T-cell (primary cell): Measurements from ENCODE around the gene PAN3. TPM values are rescaled to one million over a fixed set of nuclear protein-coding genes. Genes with fewer than 3 reads are reported as not detected.
A peak's percentile ranks its signal among the peaks of the same experiment; 100 is the strongest.

ENCODE experiments used
- ATAC-seq, 4 experiments: fragments of 200-7000 bp in 3 of 4; fragments of 150-1000 bp in 1 of 4; cut with Tn5 transposase; replicated peaks in 1 of 4; 1 replicate in 3 of 4; 2 replicates in 1 of 4; pipeline ENCODE4 v1.10.0; 2021; ENCODE audit warnings: moderate library complexity in 3 of 4, mild to moderate bottlenecking in 2 of 4, moderate number of reproducible peaks in 1 of 4
- CTCF ChIA-PET, 2 donors: fragments of 300-600 bp; sonication (Branson Sonifier 250); formaldehyde crosslinking; loops; one replicate each; lab custom pipeline; 2022; ENCODE audit warnings: antibody characterized with exemption in 2 of 2; lab: Charles Lee
- POLR2A ChIA-PET, 2 donors: fragments of 300-600 bp; sonication (Branson Sonifier 250); formaldehyde crosslinking; loops; one replicate each; lab custom pipeline; 2022; ENCODE audit warnings: antibody characterized with exemption in 2 of 2; lab: Charles Lee
- DNase-seq, 35 experiments: peaks; one replicate each; pipeline versions ENCODE4 v3.0.0 to v3.0.0-alpha.2; 2013 to 2023
- H3K27ac ChIP-seq: one replicate; pipeline ENCODE4 v1.5.1; 2013; ENCODE audit warnings: low read length
- H3K27me3 ChIP-seq, 2 experiments: replicated peaks in 1 of 2; 1 replicate in 1 of 2; 2 replicates in 1 of 2; pipeline versions ENCODE4 v1.6.1 to v1.7.0; 2013; ENCODE audit warnings: low read length in 1 of 2, mixed read lengths in 1 of 2; ENCODE audit not compliant: control insufficient read depth in 2 of 2, insufficient read depth in 2 of 2; ENCODE audit errors: extremely low read depth in 1 of 2
- H3K36me3 ChIP-seq, 2 donors: 1 replicate in 1 of 2; 2 replicates in 1 of 2; pipeline versions ENCODE4 v1.6.1 to v1.7.0; 2013; ENCODE audit warnings: low read length in 1 of 2; ENCODE audit not compliant: control insufficient read depth in 2 of 2, insufficient read depth in 1 of 2; ENCODE audit errors: extremely low read depth in 1 of 2
- H3K4me1 ChIP-seq, 2 experiments: 1 replicate in 1 of 2; 2 replicates in 1 of 2; pipeline versions ENCODE4 v1.6.1 to v1.7.0; 2013; ENCODE audit warnings: low read length in 2 of 2, mixed read lengths in 1 of 2; ENCODE audit not compliant: insufficient read depth in 2 of 2, control insufficient read depth in 1 of 2; ENCODE audit errors: extremely low read depth in 1 of 2
- H3K4me3 ChIP-seq, 2 donors: 1 replicate in 1 of 2; 2 replicates in 1 of 2; pipeline versions ENCODE4 v1.5.1 to v1.7.0; 2013; ENCODE audit warnings: mild to moderate bottlenecking in 2 of 2, low read length in 1 of 2, moderate library complexity in 1 of 2; ENCODE audit not compliant: control insufficient read depth in 1 of 2; ENCODE audit errors: extremely low read depth in 1 of 2
- H3K9me3 ChIP-seq: 2 replicates; pipeline ENCODE4 v1.7.0; 2013
- H3K27ac Mint-ChIP-seq, 2 donors: one replicate each; pipeline ENCODE4 v1.8.0; 2020 to 2021; ENCODE audit warnings: mild to moderate bottlenecking in 2 of 2, mixed read lengths in 2 of 2
- H3K27me3 Mint-ChIP-seq, 2 donors: one replicate each; pipeline ENCODE4 v1.8.0; 2021 to 2022; ENCODE audit warnings: mixed read lengths in 2 of 2
- H3K36me3 Mint-ChIP-seq: one replicate; pipeline ENCODE4 v1.8.0; 2021; ENCODE audit warnings: mixed read lengths
- H3K4me1 Mint-ChIP-seq, 3 donors: one replicate each; pipeline ENCODE4 v1.8.0; 2020 to 2022; ENCODE audit warnings: mixed read lengths in 3 of 3, mild to moderate bottlenecking in 1 of 3
- H3K4me3 Mint-ChIP-seq, 3 donors: one replicate each; pipeline ENCODE4 v1.8.0; 2020 to 2022; ENCODE audit warnings: mild to moderate bottlenecking in 3 of 3, mixed read lengths in 3 of 3, moderate library complexity in 3 of 3
- H3K9me3 Mint-ChIP-seq, 3 donors: one replicate each; pipeline ENCODE4 v1.8.0; 2020 to 2022; ENCODE audit warnings: mixed read lengths in 3 of 3
- WGBS: methylation state at CpG from one replicate; pipeline ENCODE4 v1.1.5; 2013; ENCODE audit warnings: missing lambda C conversion rate; ENCODE audit not compliant: insufficient coverage; 5-methylcytosine and 5-hydroxymethylcytosine counted together
- total RNA-seq, 35 experiments: library from RNA in 6 of 35; stranded (reverse) in 6 of 35; fragments of 120-200 nt in 1 of 35; gene quantifications; one replicate each; pipeline versions ENCODE4 v1.2.1 to v1.2.4 and lab custom pipeline; 2013 to 2026

The PAN3 gene
- total RNA-seq, 5 donors from 2014 or later (not counting 1 experiment from before 2014, with no cell fraction given), result 62.9 to 79.6 (median 69.3) TPM

DNA sequence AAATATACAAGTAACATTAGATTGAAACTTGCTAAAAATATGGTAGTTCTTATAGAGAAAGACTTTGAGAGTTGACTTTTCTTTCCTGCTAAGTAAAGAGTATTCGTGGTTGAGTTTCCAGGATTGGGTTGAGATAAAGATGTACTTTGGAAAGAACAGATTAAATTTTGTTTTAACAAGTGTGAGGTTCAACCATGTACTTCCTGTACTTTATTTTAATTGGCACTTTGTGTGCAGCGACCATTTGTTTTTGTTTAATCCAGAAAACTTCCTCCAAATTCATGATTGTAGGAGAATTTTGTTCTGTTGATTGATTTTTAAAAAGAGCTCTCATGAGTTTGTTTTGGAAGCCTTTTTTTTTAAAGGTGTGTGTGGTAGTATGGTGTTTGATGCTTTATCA, 46.9 kb downstream of the PAN3 start:
- Histone ChIP-seq H3K9me3 (no peaks in the 10 kb centered on the region), H3K36me3 (peaks cover 0 to 11% of the 10 kb centered on the region in 2 donors), H3K27ac (no peak overlapping the region), H3K4me3 (no peak overlapping the region), H3K4me1 (peaks cover 0 to 6% of the 10 kb centered on the region in 2 experiments), H3K27me3 (no peaks in the 10 kb centered on the region)
- Mint-ChIP-seq H3K9me3 (no peaks in the 10 kb centered on the region), H3K4me3 (no peak overlapping the region), H3K36me3 (peaks cover 13% of the 10 kb centered on the region), H3K4me1 (peaks cover 44 to 57% (median 53%) of the 10 kb centered on the region in 3 donors), H3K27ac (peak overlapping the region in 1 of 2 donors; percentile 39), H3K27me3 (no peaks in the 10 kb centered on the region)
- ATAC-seq (no peak), DNase-seq (no peak)
- no CpG with 5 or more reads among the region's 2 CpGs for WGBS
- ChIA-PET CTCF (no interaction called here), POLR2A (interaction anchor here (0.6 to 1.0 kb wide), 2 partner anchors 473 to 1357 kb away, joined by 3 to 5 read pairs; no protein-coding TSS in a partner anchor)

- Histone ChIP-seq H3K36me3 (peaks cover 2 to 34% of the 10 kb centered on the region in 2 donors), H3K27ac (no peak overlapping the region), H3K27me3 (no peaks in the 10 kb centered on the region), H3K4me3 (no peak overlapping the region), H3K9me3 (no peaks in the 10 kb centered on the region), H3K4me1 (peaks cover 2 to 10% of the 10 kb centered on the region in 2 experiments)
- ATAC-seq (no peak), DNase-seq (no peak)
- H3K9me3 Mint-ChIP-seq, result no peaks in the 10 kb centered on the region
- WGBS, result no CpG with 5 or more reads among the region's 3 CpGs
- no peak overlapping the region for H3K4me3 Mint-ChIP-seq
- H3K27ac Mint-ChIP-seq, result no peak overlapping the region
- H3K4me1 Mint-ChIP-seq, result peaks cover 19 to 25% (median 24%) of the 10 kb centered on the region in 3 donors
- POLR2A ChIA-PET, result interaction anchor here (0.6 to 0.7 kb wide), 2 partner anchors 9 to 139 kb away, joined by 3 read pairs; no protein-coding TSS in a partner anchor
- peaks cover 36% of the 10 kb centered on the region for H3K36me3 Mint-ChIP-seq
- CTCF ChIA-PET, result no interaction called here
- no peaks in the 10 kb centered on the region for H3K27me3 Mint-ChIP-seq
Measured at GRCh38 chr13:28199089-28199488, 60.7 kb downstream of the PAN3 start.

DNA sequence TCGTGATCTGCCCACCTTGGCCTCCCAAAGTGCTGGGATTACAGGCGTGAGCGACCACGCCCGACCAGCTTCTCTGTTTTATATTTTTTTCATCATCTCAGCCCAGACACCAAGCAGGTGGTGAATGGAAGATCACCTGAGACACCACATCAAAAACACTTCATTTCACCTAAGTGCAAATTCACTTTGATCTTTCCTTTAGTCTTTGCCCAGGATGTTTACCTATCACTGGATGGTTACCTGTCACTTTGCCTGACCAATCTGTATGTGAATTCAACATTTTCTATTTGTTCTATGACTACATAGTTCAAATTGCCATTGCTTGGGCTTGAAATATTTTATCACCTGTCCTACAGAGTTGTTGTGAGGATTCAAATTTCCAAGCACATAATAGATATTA, 65.7 kb downstream of the PAN3 start:
- H3K9me3 Mint-ChIP-seq, result no peaks in the 10 kb centered on the region
- H3K27ac ChIP-seq, result no peak overlapping the region
- peak overlapping the region in 1 of 2 donors; percentile 37 for H3K27ac Mint-ChIP-seq
- H3K4me1 Mint-ChIP-seq, result peaks cover 42 to 57% (median 45%) of the 10 kb centered on the region in 3 donors
- peaks cover 2 to 22% of the 10 kb centered on the region in 2 donors for H3K36me3 ChIP-seq
- H3K4me3 ChIP-seq, result no peak overlapping the region
- H3K9me3 ChIP-seq, result no peaks in the 10 kb centered on the region
- POLR2A ChIA-PET, result no interaction called here
- CTCF ChIA-PET, result no interaction called here
- no peaks in the 10 kb centered on the region for H3K27me3 Mint-ChIP-seq
- DNase-seq (peak in 1 of 35 experiments; percentile 8), ATAC-seq (peak in 1 of 4 experiments; percentile 16)
- no peaks in the 10 kb centered on the region for H3K27me3 ChIP-seq
- WGBS, result no CpG with 5 or more reads among the region's 5 CpGs
- H3K4me3 Mint-ChIP-seq, result peak overlapping the region in 1 of 3 donors; percentile 37
- H3K4me1 ChIP-seq, result peaks cover 10 to 11% of the 10 kb centered on the region in 2 experiments
- peaks cover 54% of the 10 kb centered on the region for H3K36me3 Mint-ChIP-seq

- Histone ChIP-seq H3K36me3 (peaks cover 2 to 19% of the 10 kb centered on the region in 2 donors), H3K27ac (no peak overlapping the region), H3K4me1 (peaks cover 10 to 11% of the 10 kb centered on the region in 2 experiments), H3K4me3 (no peak overlapping the region), H3K27me3 (no peaks in the 10 kb centered on the region), H3K9me3 (no peaks in the 10 kb centered on the region)
- no peaks in the 10 kb centered on the region for H3K9me3 Mint-ChIP-seq
- H3K27me3 Mint-ChIP-seq, result no peaks in the 10 kb centered on the region
- H3K4me3 Mint-ChIP-seq, result no peak overlapping the region
- peaks cover 58% of the 10 kb centered on the region for H3K36me3 Mint-ChIP-seq
- no CpG with 5 or more reads among the region's 5 CpGs for WGBS
- peak overlapping the region; percentile 3 to 5 for H3K27ac Mint-ChIP-seq
- POLR2A ChIA-PET, result no interaction called here
- ATAC-seq (no peak), DNase-seq (no peak)
- peaks cover 42 to 57% (median 48%) of the 10 kb centered on the region in 3 donors for H3K4me1 Mint-ChIP-seq
- CTCF ChIA-PET, result no interaction called here
Measured at GRCh38 chr13:28204690-28205443, 66.5 kb downstream of the PAN3 start.

- H3K27me3 Mint-ChIP-seq, result no peaks in the 10 kb centered on the region
- H3K9me3 Mint-ChIP-seq, result no peaks in the 10 kb centered on the region
- H3K36me3 Mint-ChIP-seq, result peaks cover 28% of the 10 kb centered on the region
- ATAC-seq, result no peak
- Histone ChIP-seq H3K9me3 (no peaks in the 10 kb centered on the region), H3K4me1 (no peaks in the 10 kb centered on the region), H3K4me3 (no peak overlapping the region), H3K27me3 (no peaks in the 10 kb centered on the region), H3K27ac (no peak overlapping the region), H3K36me3 (peaks cover 0 to 15% of the 10 kb centered on the region in 2 donors)
- CTCF ChIA-PET, result no interaction called here
- no CpG with 5 or more reads among the region's 4 CpGs for WGBS
- no peak for DNase-seq
- no peak overlapping the region for H3K27ac Mint-ChIP-seq
- H3K4me1 Mint-ChIP-seq, result peaks cover 7 to 20% (median 16%) of the 10 kb centered on the region in 3 donors
- POLR2A ChIA-PET, result no interaction called here
- no peak overlapping the region for H3K4me3 Mint-ChIP-seq
Measured at GRCh38 chr13:28218679-28219078, 80.3 kb downstream of the PAN3 start.

DNA sequence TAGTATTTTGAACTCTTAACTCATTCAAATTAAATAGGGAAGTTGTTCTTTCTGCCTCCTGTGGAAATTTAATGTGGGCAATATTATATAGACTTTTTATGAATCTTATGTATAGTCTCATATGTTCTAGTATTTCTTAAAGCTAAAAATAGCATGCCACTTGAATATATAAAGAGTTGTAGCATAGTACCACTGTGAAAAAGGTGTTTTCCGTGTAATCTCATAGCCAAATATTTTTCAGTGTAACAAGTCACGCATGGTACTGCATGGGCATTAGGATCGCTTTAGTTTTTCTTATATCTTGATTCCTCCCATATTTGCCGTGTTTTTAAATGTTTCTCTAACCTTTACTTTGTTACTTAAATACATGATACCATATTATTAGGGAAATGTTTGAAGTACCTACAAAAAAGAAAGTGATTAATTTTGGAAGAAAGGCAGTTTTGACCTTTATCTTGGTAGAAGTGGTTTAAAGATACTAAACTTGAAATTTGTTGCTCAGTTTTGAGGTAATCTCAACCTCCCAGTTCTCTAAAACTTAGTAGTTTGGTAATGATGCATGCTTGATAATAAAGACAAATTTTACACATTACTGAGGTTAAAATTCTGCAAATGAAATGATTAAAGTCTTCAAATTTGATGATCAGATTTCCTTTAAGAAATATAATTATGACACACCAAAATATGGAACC, 81.2 kb downstream of the PAN3 start:
- Mint-ChIP-seq H3K4me3 (no peak overlapping the region), H3K4me1 (peaks cover 3 to 15% (median 13%) of the 10 kb centered on the region in 3 donors), H3K36me3 (peaks cover 27% of the 10 kb centered on the region), H3K27ac (no peak overlapping the region), H3K27me3 (no peaks in the 10 kb centered on the region), H3K9me3 (no peaks in the 10 kb centered on the region)
- CTCF ChIA-PET, result no interaction called here
- ATAC-seq, result no peak
- no peaks in the 10 kb centered on the region for H3K4me1 ChIP-seq
- POLR2A ChIA-PET, result interaction anchor here in 1 of 2 donors (0.6 kb wide), 1 partner anchor 77 kb away, joined by 6 read pairs; no protein-coding TSS in a partner anchor
- H3K4me3 ChIP-seq, result no peak overlapping the region
- peaks cover 0 to 15% of the 10 kb centered on the region in 2 donors for H3K36me3 ChIP-seq
- DNase-seq, result no peak
- no peaks in the 10 kb centered on the region for H3K27me3 ChIP-seq
- no peaks in the 10 kb centered on the region for H3K9me3 ChIP-seq
- H3K27ac ChIP-seq, result no peak overlapping the region
- 60% methylated on average over 1 of the region's 4 CpGs for WGBS
